Neural progenitor cell (in vitro differentiated cells): ENCODE data around the gene MAMLD1. TPM values are rescaled to one million over a fixed set of nuclear protein-coding genes. Genes with fewer than 3 reads are reported as not detected.

Experiments
- DNase-seq: peaks from one replicate; pipeline ENCODE4 v3.0.0-alpha.2; 2016; ENCODE audit warnings: low spot score
- H2AFZ ChIP-seq: fragments of 200-600 bp; sonication (generic); replicated peaks from 2 replicates; pipeline ENCODE4 v1.6.1; 2016; ENCODE audit warnings: antibody characterized with exemption
- H3F3A ChIP-seq: fragments of 200-600 bp; sonication (generic); 2 replicates; pipeline ENCODE4 v1.6.1; 2016; ENCODE audit warnings: antibody characterized with exemption, low read depth
- H3K27ac ChIP-seq: fragments of 200-600 bp; sonication (generic); 2 replicates; pipeline ENCODE4 v1.5.1; 2016; ENCODE audit warnings: mild to moderate bottlenecking
- H3K27me3 ChIP-seq: fragments of 200-600 bp; sonication (generic); 2 replicates; pipeline ENCODE4 v1.6.1; 2016; ENCODE audit warnings: mild to moderate bottlenecking, moderate library complexity
- H3K36me3 ChIP-seq: fragments of 200-600 bp; sonication (generic); 2 replicates; pipeline ENCODE4 v1.5.1; 2016
- H3K4me1 ChIP-seq: fragments of 200-600 bp; sonication (generic); 2 replicates; pipeline ENCODE4 v1.6.1; 2016; ENCODE audit warnings: mixed run types
- H3K4me2 ChIP-seq: fragments of 200-600 bp; sonication (generic); 2 replicates; pipeline ENCODE4 v1.6.1; 2016
- H3K4me3 ChIP-seq: fragments of 200-600 bp; sonication (generic); 2 replicates; pipeline ENCODE4 v1.5.1; 2016
- H3K79me2 ChIP-seq: fragments of 200-600 bp; sonication (generic); 2 replicates; pipeline ENCODE4 v1.6.1; 2016; ENCODE audit warnings: low read depth
- H3K9ac ChIP-seq: fragments of 200-600 bp; sonication (generic); 2 replicates; pipeline ENCODE4 v1.6.1; 2016
- H3K9me3 ChIP-seq: fragments of 200-600 bp; sonication (generic); 2 replicates; pipeline ENCODE4 v1.5.1; 2016; ENCODE audit warnings: low read depth
- H4K20me1 ChIP-seq: fragments of 200-600 bp; sonication (generic); 2 replicates; pipeline ENCODE4 v1.6.1; 2016; ENCODE audit warnings: low read depth
- H3K27ac Mint-ChIP-seq: 3 replicates; pipeline ENCODE4 v1.8.0; 2021; ENCODE audit warnings: mixed read lengths
- H3K27me3 Mint-ChIP-seq: 2 replicates; pipeline ENCODE4 v1.8.0; 2022; ENCODE audit warnings: low read depth, mild to moderate bottlenecking, inconsistent platforms, moderate library complexity, mixed read lengths; ENCODE audit not compliant: insufficient read depth
- H3K36me3 Mint-ChIP-seq: 3 replicates; pipeline ENCODE4 v1.8.0; 2021; ENCODE audit warnings: mixed read lengths
- H3K4me1 Mint-ChIP-seq: 3 replicates; pipeline ENCODE4 v1.8.0; 2021; ENCODE audit warnings: mixed read lengths
- H3K4me3 Mint-ChIP-seq: 3 replicates; pipeline ENCODE4 v1.8.0; 2021; ENCODE audit warnings: mild to moderate bottlenecking, moderate library complexity, mixed read lengths
- H3K9me3 Mint-ChIP-seq: 3 replicates; pipeline ENCODE4 v1.8.0; 2020; ENCODE audit warnings: mixed read lengths
- CTCF ChIP-seq: fragments of 200-600 bp; sonication (generic); IDR thresholded peaks from 2 replicates; pipeline ENCODE4 v1.5.1; 2017; ENCODE audit warnings: antibody characterized with exemption, mild to moderate bottlenecking
- EZH2 ChIP-seq: fragments of 200-600 bp; sonication (generic); IDR thresholded peaks from 2 replicates; pipeline ENCODE4 v1.6.1; 2017; ENCODE audit warnings: antibody characterized with exemption, mild to moderate bottlenecking, moderate library complexity
- EZH2phosphoT487 ChIP-seq: fragments of 200-600 bp; sonication (generic); IDR thresholded peaks from 2 replicates; pipeline ENCODE4 v1.6.1; 2017; ENCODE audit warnings: antibody characterized with exemption
- total RNA-seq: library from RNA; depleted of rRNA; stranded (reverse); fragments of >200 nt; gene quantifications from 2 replicates; pipeline ENCODE4 v1.2.3, GENCODE V29; 2015; ENCODE audit warnings: low replicate concordance

Gene MAMLD1
- total RNA-seq, 1 donor from 2014 or later: not detected

- no peaks in the 10 kb centered on the region for H3K9me3 ChIP-seq
- peak overlapping the region; percentile 71 for H3K4me2 ChIP-seq
- H3K27ac ChIP-seq: no peak overlapping the region
- H2AFZ ChIP-seq: peak overlapping the region; percentile 59
- peaks cover 8% of the 10 kb centered on the region for H3F3A ChIP-seq
- Mint-ChIP-seq H3K27ac (no peak overlapping the region), H3K9me3 (peaks cover 23% of the 10 kb centered on the region), H3K4me3 (peak overlapping the region; percentile 82), H3K27me3 (peaks cover 28% of the 10 kb centered on the region), H3K36me3 (no peaks in the 10 kb centered on the region), H3K4me1 (peaks cover 17% of the 10 kb centered on the region)
- peak overlapping the region; percentile 55 for H3K4me3 ChIP-seq
- H3K27me3 ChIP-seq: peaks cover 78% of the 10 kb centered on the region
- no peaks in the 10 kb centered on the region for H4K20me1 ChIP-seq
- H3K79me2 ChIP-seq: no peaks in the 10 kb centered on the region
- DNase-seq: peak; percentile 63
- no peaks in the 10 kb centered on the region for H3K4me1 ChIP-seq
- H3K9ac ChIP-seq: no peak overlapping the region
- TF ChIP-seq EZH2 (no peak), EZH2phosphoT487 (peak; percentile 72), CTCF (no peak)
- no peaks in the 10 kb centered on the region for H3K36me3 ChIP-seq
These were observed 637 bp downstream of the MAMLD1 start for GRCh38 chrX:150363561-150364346.

- H3K4me2 ChIP-seq: peak overlapping the region; percentile 71
- DNase-seq: peak; percentile 65
- H3K4me3 Mint-ChIP-seq: peak overlapping the region; percentile 82
- no peak overlapping the region for H3K9ac ChIP-seq
- H3K9me3 Mint-ChIP-seq: peaks cover 27% of the 10 kb centered on the region
- no peaks in the 10 kb centered on the region for H4K20me1 ChIP-seq
- H3F3A ChIP-seq: peaks cover 8% of the 10 kb centered on the region
- TF ChIP-seq EZH2phosphoT487 (peak; percentile 12), EZH2 (no peak), CTCF (no peak)
- H3K27ac ChIP-seq: no peak overlapping the region
- H3K27me3 ChIP-seq: peaks cover 70% of the 10 kb centered on the region
- no peaks in the 10 kb centered on the region for H3K79me2 ChIP-seq
- peaks cover 28% of the 10 kb centered on the region for H3K27me3 Mint-ChIP-seq
- H3K4me3 ChIP-seq: peak overlapping the region; percentile 55
- no peak overlapping the region for H3K27ac Mint-ChIP-seq
- no peaks in the 10 kb centered on the region for H3K4me1 ChIP-seq
- H2AFZ ChIP-seq: peak overlapping the region; percentile 59
- H3K36me3 ChIP-seq: no peaks in the 10 kb centered on the region
- H3K4me1 Mint-ChIP-seq: peaks cover 17% of the 10 kb centered on the region
- H3K36me3 Mint-ChIP-seq: peaks cover 2% of the 10 kb centered on the region
- H3K9me3 ChIP-seq: no peaks in the 10 kb centered on the region
These were observed 1.4 kb downstream of the MAMLD1 start for GRCh38 chrX:150364347-150365050.

GRCh38 chrX:150365051-150365989 lies 2.2 kb downstream of the MAMLD1 start:
- Histone ChIP-seq H3K27ac (no peak overlapping the region), H3K4me1 (no peaks in the 10 kb centered on the region), H3K9me3 (no peaks in the 10 kb centered on the region), H3K4me2 (peak overlapping the region; percentile 71), H3K9ac (no peak overlapping the region), H3K36me3 (no peaks in the 10 kb centered on the region), H3K27me3 (peaks cover 62% of the 10 kb centered on the region), H3F3A (peaks cover 8% of the 10 kb centered on the region), H4K20me1 (no peaks in the 10 kb centered on the region), H3K79me2 (no peaks in the 10 kb centered on the region), H3K4me3 (peak overlapping the region; percentile 55), H2AFZ (peak overlapping the region; percentile 4)
- TF ChIP-seq CTCF: peak; percentile 57
- TF ChIP-seq EZH2phosphoT487: no peak
- H3K27me3 Mint-ChIP-seq: peaks cover 21% of the 10 kb centered on the region
- no peak overlapping the region for H3K27ac Mint-ChIP-seq
- peak overlapping the region; percentile 83 for H3K4me3 Mint-ChIP-seq
- H3K36me3 Mint-ChIP-seq: peaks cover 2% of the 10 kb centered on the region
- DNase-seq: peak; percentile 85
- H3K9me3 Mint-ChIP-seq: peaks cover 24% of the 10 kb centered on the region
- peaks cover 24% of the 10 kb centered on the region for H3K4me1 Mint-ChIP-seq
